Progenitor cell of endocrine pancreas (in vitro differentiated cells): Measurements from ENCODE around the gene COL17A1. TPM values are rescaled to one million over a fixed set of nuclear protein-coding genes. Genes with fewer than 3 reads are reported as not detected.

ENCODE experiments used
- DNase-seq: peaks from one replicate; pipeline ENCODE4 v3.0.0; 2021; ENCODE audit warnings: low spot score; ENCODE audit not compliant: unreplicated experiment
- H3K27ac Mint-ChIP-seq: 2 replicates; pipeline ENCODE4 v1.8.0; 2021; ENCODE audit warnings: mild to moderate bottlenecking, moderate library complexity, mixed read lengths
- H3K27me3 Mint-ChIP-seq: 2 replicates; pipeline ENCODE4 v1.8.0; 2021; ENCODE audit warnings: mixed read lengths
- H3K36me3 Mint-ChIP-seq: 2 replicates; pipeline ENCODE4 v1.8.0; 2022; ENCODE audit warnings: mixed read lengths; ENCODE audit not compliant: insufficient read depth
- H3K4me1 Mint-ChIP-seq: 2 replicates; pipeline ENCODE4 v1.8.0; 2021; ENCODE audit warnings: low read depth, mixed read lengths
- H3K4me3 Mint-ChIP-seq: 2 replicates; pipeline ENCODE4 v1.8.0; 2021; ENCODE audit warnings: low read depth, mild to moderate bottlenecking, moderate library complexity, mixed read lengths
- H3K9me3 Mint-ChIP-seq: 2 replicates; pipeline ENCODE4 v1.8.0; 2021; ENCODE audit warnings: low read depth, mixed read lengths
- total RNA-seq: library from RNA; stranded (reverse); gene quantifications from 2 replicates; pipeline ENCODE4 v1.2.1, GENCODE V29; 2021
- TF ChIP-seq, protein P1 (sequence below): fragments of 200-600 bp; sonication (generic); IDR thresholded peaks from one replicate; pipeline ENCODE4 v1.5.0; 2021; ENCODE audit warnings: antibody characterized with exemption, mild to moderate bottlenecking; ENCODE audit not compliant: unreplicated experiment

COL17A1 gene
- total RNA-seq, 1 donor from 2014 or later = 0.86 TPM

GRCh38 chr10:104029521-104029860 lies 56.2 kb downstream of the COL17A1 start:
- no peaks in the 10 kb centered on the region for H3K9me3 Mint-ChIP-seq
- TF ChIP-seq, protein P1, sequence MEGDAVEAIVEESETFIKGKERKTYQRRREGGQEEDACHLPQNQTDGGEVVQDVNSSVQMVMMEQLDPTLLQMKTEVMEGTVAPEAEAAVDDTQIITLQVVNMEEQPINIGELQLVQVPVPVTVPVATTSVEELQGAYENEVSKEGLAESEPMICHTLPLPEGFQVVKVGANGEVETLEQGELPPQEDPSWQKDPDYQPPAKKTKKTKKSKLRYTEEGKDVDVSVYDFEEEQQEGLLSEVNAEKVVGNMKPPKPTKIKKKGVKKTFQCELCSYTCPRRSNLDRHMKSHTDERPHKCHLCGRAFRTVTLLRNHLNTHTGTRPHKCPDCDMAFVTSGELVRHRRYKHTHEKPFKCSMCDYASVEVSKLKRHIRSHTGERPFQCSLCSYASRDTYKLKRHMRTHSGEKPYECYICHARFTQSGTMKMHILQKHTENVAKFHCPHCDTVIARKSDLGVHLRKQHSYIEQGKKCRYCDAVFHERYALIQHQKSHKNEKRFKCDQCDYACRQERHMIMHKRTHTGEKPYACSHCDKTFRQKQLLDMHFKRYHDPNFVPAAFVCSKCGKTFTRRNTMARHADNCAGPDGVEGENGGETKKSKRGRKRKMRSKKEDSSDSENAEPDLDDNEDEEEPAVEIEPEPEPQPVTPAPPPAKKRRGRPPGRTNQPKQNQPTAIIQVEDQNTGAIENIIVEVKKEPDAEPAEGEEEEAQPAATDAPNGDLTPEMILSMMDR = no peak
- no peak overlapping the region for H3K27ac Mint-ChIP-seq
- DNase-seq = no peak
- no peaks in the 10 kb centered on the region for H3K4me1 Mint-ChIP-seq
- no peaks in the 10 kb centered on the region for H3K27me3 Mint-ChIP-seq
- peaks cover 8% of the 10 kb centered on the region for H3K36me3 Mint-ChIP-seq
- H3K4me3 Mint-ChIP-seq = no peak overlapping the region

GRCh38 chr10:104028823-104029520 lies 56.7 kb downstream of the COL17A1 start:
- DNase-seq = no peak
- Mint-ChIP-seq H3K4me3 (no peak overlapping the region), H3K4me1 (no peaks in the 10 kb centered on the region), H3K27ac (no peak overlapping the region), H3K36me3 (peaks cover 11% of the 10 kb centered on the region), H3K27me3 (no peaks in the 10 kb centered on the region), H3K9me3 (no peaks in the 10 kb centered on the region)
- TF ChIP-seq, protein P1 = no peak

DNA sequence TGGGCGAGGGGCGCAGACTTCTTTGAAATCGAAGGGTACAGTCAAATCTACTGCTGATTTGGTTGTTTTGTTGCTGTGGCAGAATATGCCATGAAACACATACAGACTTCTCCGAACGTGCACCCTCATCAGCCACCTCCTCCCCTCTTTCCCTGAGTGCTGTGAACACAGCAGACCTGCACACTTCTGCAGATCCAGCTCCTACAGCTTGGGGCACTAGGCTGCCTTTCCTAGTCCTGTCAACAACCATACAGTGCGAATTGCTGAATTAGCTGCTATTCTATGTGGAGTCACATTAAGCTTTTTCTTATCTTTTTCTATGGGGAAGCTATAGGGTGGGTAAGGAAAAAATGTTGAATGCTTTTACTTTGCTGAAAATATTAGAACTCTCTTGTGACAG lies 57.5 kb downstream of the COL17A1 start:
- Mint-ChIP-seq H3K4me1 (no peaks in the 10 kb centered on the region), H3K4me3 (no peak overlapping the region), H3K27me3 (no peaks in the 10 kb centered on the region), H3K9me3 (no peaks in the 10 kb centered on the region), H3K27ac (peak overlapping the region; percentile 81), H3K36me3 (peaks cover 15% of the 10 kb centered on the region)
- no peak for DNase-seq
- TF ChIP-seq, protein P1 = peak; percentile 57

DNA sequence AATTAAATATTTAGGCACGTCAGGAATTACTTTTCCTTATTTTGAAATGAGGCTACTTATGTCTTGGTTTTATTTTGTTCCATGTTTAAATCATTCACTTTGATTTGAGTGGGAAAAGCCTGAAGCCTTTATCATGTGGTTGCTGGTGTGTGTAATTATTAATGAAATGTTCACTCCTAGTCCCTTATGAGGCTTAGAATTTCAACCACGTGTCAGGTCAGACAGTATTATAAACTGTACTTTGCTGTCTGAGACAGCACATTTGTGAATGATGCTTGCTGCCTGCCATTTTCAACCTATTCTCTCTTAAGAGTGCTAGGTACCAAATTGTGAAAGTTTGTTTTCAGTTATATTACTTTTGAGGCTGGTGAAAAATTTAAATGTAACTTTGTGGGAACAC lies 58.9 kb downstream of the COL17A1 start:
- Mint-ChIP-seq H3K27me3 (no peaks in the 10 kb centered on the region), H3K4me1 (no peaks in the 10 kb centered on the region), H3K27ac (no peak overlapping the region), H3K36me3 (peaks cover 18% of the 10 kb centered on the region), H3K9me3 (no peaks in the 10 kb centered on the region), H3K4me3 (no peak overlapping the region)
- TF ChIP-seq, protein P1 = no peak
- DNase-seq = no peak

GRCh38 chr10:104025524-104025923 lies 60.2 kb downstream of the COL17A1 start:
- no peaks in the 10 kb centered on the region for H3K4me1 Mint-ChIP-seq
- H3K36me3 Mint-ChIP-seq = peaks cover 17% of the 10 kb centered on the region
- TF ChIP-seq, protein P1 = no peak
- DNase-seq = no peak
- H3K4me3 Mint-ChIP-seq = no peak overlapping the region
- no peaks in the 10 kb centered on the region for H3K27me3 Mint-ChIP-seq
- no peak overlapping the region for H3K27ac Mint-ChIP-seq
- H3K9me3 Mint-ChIP-seq = no peaks in the 10 kb centered on the region
